B cell (primary cell): ENCODE measurements around the gene NPY4R2. TPM values are rescaled to one million over a fixed set of nuclear protein-coding genes. Genes with fewer than 3 reads are reported as not detected.
"Not testable (repeated sequence)": the region's sequence is repeated elsewhere in the genome, so short reads cannot be mapped to it uniquely, and the experiment has no call there.

Experiments
- ATAC-seq: fragments of 200-7000 bp; cut with Tn5 transposase; one replicate; pipeline ENCODE4 v1.10.0; 2021; ENCODE audit warnings: low read depth, mild to moderate bottlenecking, moderate number of reproducible peaks, moderate library complexity
- CTCF ChIA-PET: fragments of 350-600 bp; sonication (Branson Sonifier 250); formaldehyde crosslinking; loops from one replicate; lab custom pipeline; 2021; ENCODE audit warnings: antibody characterized with exemption, inconsistent platforms; lab: Charles Lee
- POLR2A ChIA-PET: fragments of 350-600 bp; sonication (Branson Sonifier 250); formaldehyde crosslinking; loops from one replicate; lab custom pipeline; 2021; ENCODE audit warnings: antibody characterized with exemption; lab: Charles Lee
- DNase-seq: peaks from one replicate; pipeline ENCODE4 v3.0.0; 2013
- H2AFZ ChIP-seq: 2 replicates; pipeline ENCODE4 v1.6.1; 2012; ENCODE audit warnings: mild to moderate bottlenecking, low read depth, low read length; ENCODE audit not compliant: insufficient read depth, poor library complexity, severe bottlenecking
- H3K27ac ChIP-seq, 2 donors: 1 replicate in 1 of 2; 2 replicates in 1 of 2; pipeline ENCODE4 v1.5.1; 2012 to 2013; ENCODE audit warnings: low read length in 2 of 2, mild to moderate bottlenecking in 2 of 2, moderate library complexity in 1 of 2
- H3K27me3 ChIP-seq, 4 experiments: fragments of 200-600 bp in 1 of 4; sonication (generic) in 1 of 4; replicated peaks in 1 of 4; 1 replicate in 2 of 4; 2 replicates in 2 of 4; pipeline versions ENCODE4 v1.6.1 to v1.7.0; 2013 to 2016; ENCODE audit warnings: low read length in 3 of 4, mild to moderate bottlenecking in 2 of 4, mixed read lengths in 1 of 4, moderate library complexity in 1 of 4; ENCODE audit not compliant: insufficient read depth in 4 of 4, control insufficient read depth in 3 of 4; ENCODE audit errors: control extremely low read depth in 1 of 4
- H3K36me3 ChIP-seq, 2 experiments: replicated peaks in 1 of 2; 1 replicate in 1 of 2; 2 replicates in 1 of 2; pipeline versions ENCODE4 v1.6.1 to v1.7.1; 2013; ENCODE audit warnings: low read length in 1 of 2; ENCODE audit not compliant: insufficient read depth in 2 of 2, control insufficient read depth in 1 of 2; ENCODE audit errors: control extremely low read depth in 1 of 2, extremely low read depth in 1 of 2
- H3K4me1 ChIP-seq, 2 donors: fragments of 200-600 bp in 1 of 2; sonication (generic) in 1 of 2; 1 replicate in 1 of 2; 2 replicates in 1 of 2; pipeline versions ENCODE4 v1.5.1 to v1.6.1; 2013 to 2017; ENCODE audit warnings: low read length in 2 of 2; ENCODE audit not compliant: control insufficient read depth in 2 of 2, insufficient read depth in 2 of 2
- H3K4me2 ChIP-seq: replicated peaks from 2 replicates; pipeline ENCODE3; 2012; ENCODE audit warnings: mild to moderate bottlenecking, low read depth, low read length; ENCODE audit not compliant: poor library complexity, severe bottlenecking
- H3K4me3 ChIP-seq, 5 experiments: fragments of 200-600 bp in 1 of 5; sonication (generic) in 1 of 5; 1 replicate in 3 of 5; 2 replicates in 2 of 5; pipeline versions ENCODE4 v1.5.1 to v1.7.0; 2011 to 2016; ENCODE audit warnings: low read length in 4 of 5, mild to moderate bottlenecking in 4 of 5, low read depth in 2 of 5, control low read depth in 1 of 5, moderate library complexity in 1 of 5; ENCODE audit not compliant: insufficient read depth in 1 of 5; ENCODE audit errors: control extremely low read depth in 1 of 5, extremely low read depth in 1 of 5
- H3K79me2 ChIP-seq: fragments of 200-600 bp; sonication (generic); one replicate; pipeline ENCODE4 v1.6.0; 2016; ENCODE audit warnings: low read length; ENCODE audit not compliant: control insufficient read depth, insufficient read depth
- H3K9ac ChIP-seq: fragments of 200-600 bp; sonication (generic); 2 replicates; pipeline ENCODE4 v1.6.1; 2017; ENCODE audit warnings: mild to moderate bottlenecking, low read length, moderate library complexity
- H3K9me3 ChIP-seq, 3 donors: one replicate each; pipeline versions ENCODE4 v1.6.1 to v1.7.1; 2013; ENCODE audit warnings: low read length in 2 of 3; ENCODE audit not compliant: control insufficient read depth in 2 of 3, insufficient read depth in 1 of 3; ENCODE audit errors: control extremely low read depth in 1 of 3
- H4K20me1 ChIP-seq: 2 replicates; pipeline ENCODE4 v1.6.0; 2012; ENCODE audit warnings: mild to moderate bottlenecking, low read length; ENCODE audit not compliant: insufficient read depth, control insufficient read depth, poor library complexity, severe bottlenecking
- H3K27ac Mint-ChIP-seq: one replicate; pipeline ENCODE4 v1.8.0; 2021; ENCODE audit warnings: mixed read lengths
- H3K27me3 Mint-ChIP-seq: one replicate; pipeline ENCODE4 v1.8.0; 2021; ENCODE audit warnings: mixed read lengths
- H3K4me1 Mint-ChIP-seq: one replicate; pipeline ENCODE4 v1.8.0; 2021; ENCODE audit warnings: mixed read lengths
- H3K4me3 Mint-ChIP-seq: one replicate; pipeline ENCODE4 v1.8.0; 2021; ENCODE audit warnings: mixed read lengths
- H3K9me3 Mint-ChIP-seq: one replicate; pipeline ENCODE4 v1.8.0; 2022; ENCODE audit warnings: mixed read lengths; ENCODE audit not compliant: insufficient read depth
- WGBS: methylation state at CpG from one replicate; pipeline ENCODE4 v1.1.5; 2013; ENCODE audit warnings: missing lambda C conversion rate; ENCODE audit not compliant: insufficient coverage; 5-methylcytosine and 5-hydroxymethylcytosine counted together
- intact Hi-C: fragments of 100-400 bp; cut with micrococcal nuclease; formaldehyde crosslinking; loops from one replicate; pipeline ENCODE4 v1.10.0; 2022
- polyA plus RNA-seq: library from polyadenylated mRNA; depleted of rRNA; stranded (reverse); fragments of >200 nt; gene quantifications from 2 replicates; pipeline ENCODE4 v1.2.3, GENCODE V29; 2012
- total RNA-seq, 2 donors: library from RNA; stranded (reverse); fragments of 120-200 nt in 1 of 2; gene quantifications; 1 replicate in 1 of 2; 2 replicates in 1 of 2; pipeline versions ENCODE4 v1.2.3 to v1.2.4, GENCODE V29; 2013 to 2022

Gene NPY4R2
- total and polyA plus RNA-seq, 2 donors (not counting 1 experiment from before 2014, with no cell fraction given) = not detected

- DNase-seq, H3K27ac Mint-ChIP-seq, POLR2A ChIA-PET, H3K9me3 ChIP-seq, H3K9me3 Mint-ChIP-seq, intact Hi-C loops, H3K27me3 ChIP-seq, H3K4me1 Mint-ChIP-seq, H3K27ac ChIP-seq, H3K36me3 ChIP-seq, H3K4me3 ChIP-seq, CTCF ChIA-PET, H3K9ac ChIP-seq, H2AFZ ChIP-seq, H3K4me1 ChIP-seq, ATAC-seq, H3K27me3 Mint-ChIP-seq, H3K4me2 ChIP-seq, H4K20me1 ChIP-seq, H3K79me2 ChIP-seq, H3K4me3 Mint-ChIP-seq: not testable (repeated sequence)
Measured at GRCh38 chr10:47890737-47891136, 27.7 kb upstream of the NPY4R2 start.

- ATAC-seq, H3K9ac ChIP-seq, H3K27me3 Mint-ChIP-seq, CTCF ChIA-PET, H3K36me3 ChIP-seq, H3K4me1 Mint-ChIP-seq, H3K4me2 ChIP-seq, H3K4me3 Mint-ChIP-seq, H3K4me3 ChIP-seq, DNase-seq, H3K27me3 ChIP-seq, intact Hi-C loops, H3K27ac Mint-ChIP-seq, H3K4me1 ChIP-seq, POLR2A ChIA-PET, H3K9me3 ChIP-seq, H3K79me2 ChIP-seq, H4K20me1 ChIP-seq, H3K9me3 Mint-ChIP-seq, H2AFZ ChIP-seq, H3K27ac ChIP-seq: not testable (repeated sequence)
- no CpG with 5 or more reads among the region's 2 CpGs for WGBS
Measured at GRCh38 chr10:47892494-47893261, 25.8 kb upstream of the NPY4R2 start.

GRCh38 chr10:47894571-47894970 is 23.9 kb upstream of the NPY4R2 start:
- H3K4me1 ChIP-seq, H3K4me1 Mint-ChIP-seq, H3K4me2 ChIP-seq, H3K36me3 ChIP-seq, H2AFZ ChIP-seq, H3K4me3 Mint-ChIP-seq, H3K27me3 ChIP-seq, POLR2A ChIA-PET, ATAC-seq, DNase-seq, H3K9ac ChIP-seq, CTCF ChIA-PET, H3K27ac Mint-ChIP-seq, H3K27me3 Mint-ChIP-seq, H3K27ac ChIP-seq, H4K20me1 ChIP-seq, H3K9me3 Mint-ChIP-seq, H3K9me3 ChIP-seq, intact Hi-C loops, H3K4me3 ChIP-seq, H3K79me2 ChIP-seq: not testable (repeated sequence)
- WGBS = no CpG with 5 or more reads among the region's 2 CpGs

GRCh38 chr10:47897813-47898212 is 20.6 kb upstream of the NPY4R2 start:
- H3K4me3 Mint-ChIP-seq, POLR2A ChIA-PET, H3K4me3 ChIP-seq, H3K79me2 ChIP-seq, intact Hi-C loops, H4K20me1 ChIP-seq, H3K9ac ChIP-seq, H3K9me3 Mint-ChIP-seq, ATAC-seq, H3K4me2 ChIP-seq, H3K27me3 Mint-ChIP-seq, H3K4me1 Mint-ChIP-seq, H3K36me3 ChIP-seq, DNase-seq, H3K9me3 ChIP-seq, H3K27me3 ChIP-seq, CTCF ChIA-PET, H3K27ac Mint-ChIP-seq, H2AFZ ChIP-seq, H3K27ac ChIP-seq, H3K4me1 ChIP-seq: not testable (repeated sequence)
- no CpG with 5 or more reads among the region's 2 CpGs for WGBS
